ENCODE data around the gene SNX32. TPM values are rescaled to one million over a fixed set of nuclear protein-coding genes. Genes with fewer than 3 reads are reported as not detected.

SNX32 gene
- total and polyA plus RNA-seq, 9 of the 15 experiments (the other 6 are each of a cell fraction or from before 2014, with no cell fraction given), result 0.03 TPM; not detected in 7

GRCh38 chr11:65857853-65858680 is 24.3 kb downstream of the SNX32 start, which contains the start of gene CFL1 (continued):
- TF ChIP-seq ILF3 (IDR thresholded peaks at IDR 0.05; ENCODE audit: borderline replicate concordance) (peak; percentile 81; the same call in 1 of the 2 replicates), ZNF655 (CRISPR knock-in tag; IDR thresholded peaks at IDR 0.05) (no peak), ZC3H11A (IDR thresholded peaks at IDR 0.05; ENCODE audit: low read depth, low read length) (peak; percentile 40; the same call in 1 of the 2 replicates), ZNF780A (CRISPR knock-in tag; IDR thresholded peaks at IDR 0.05) (no peak), RBM22 (IDR thresholded peaks at IDR 0.05; ENCODE audit: low read depth, low read length, poor library complexity, severe bottlenecking) (peak; percentile 80), ZNF639 (CRISPR knock-in tag; conservative IDR thresholded peaks at IDR 0.05 in 1 of 2, IDR thresholded peaks at IDR 0.05 in 1 of 2) (peak in 1 of 2 experiments; percentile 84; a peak in 2 of 4 replicates), KLF6 (CRISPR knock-in tag; IDR thresholded peaks at IDR 0.05; ENCODE audit: borderline replicate concordance) (peak; percentile 94), HDAC1 (IDR thresholded peaks at IDR 0.05) (peak in 1 of 2 experiments; percentile 23; a peak in 2 of 4 replicates), E2F8 (IDR thresholded peaks at IDR 0.05; ENCODE audit: low read depth, partially characterized antibody) (peak; percentile 78), ESRRA (IDR thresholded peaks at IDR 0.05; ENCODE audit: borderline replicate concordance, low read depth) (peak; percentile 66), HNRNPLL (IDR thresholded peaks at IDR 0.05; ENCODE audit: low read depth, low read length, poor library complexity, severe bottlenecking) (peak; percentile 75), BCLAF1 (IDR thresholded peaks at IDR 0.05; ENCODE audit: borderline replicate concordance in 1 of 2, control insufficient read depth in 1 of 2, low read depth in 2 of 2, low read length in 1 of 2) (0 out of 4 replicates have a peak, but pooled peaks of 1 of the 2 experiments have one; percentile 24), E2F1 (CRISPR knock-in tag; IDR thresholded peaks at IDR 0.05) (peak; percentile 88)
